Trophoblast cell (in vitro differentiated cells and primary cell): ENCODE measurements around the gene EGFL8.
"Not testable (repeated sequence)": the region's sequence is repeated elsewhere in the genome, so short reads cannot be mapped to it uniquely, and the experiment has no call there.

Experiments used
- DNase-seq, 2 donors: peaks; one replicate each; pipeline ENCODE4 v3.0.0-alpha.2; 2016
- H2AFZ ChIP-seq: 2 replicates; pipeline ENCODE4 v1.6.1; 2013; ENCODE audit warnings: low read length, moderate library complexity, mild to moderate bottlenecking; ENCODE audit not compliant: insufficient read depth, poor library complexity
- H2AK5ac ChIP-seq: 2 replicates; pipeline ENCODE4 v1.6.1; 2013; ENCODE audit warnings: mild to moderate bottlenecking, low read length
- H2BK120ac ChIP-seq: 2 replicates; pipeline ENCODE4 v1.6.1; 2013; ENCODE audit warnings: low read length, mild to moderate bottlenecking, moderate library complexity; ENCODE audit not compliant: insufficient read depth, poor library complexity
- H2BK12ac ChIP-seq: 2 replicates; pipeline ENCODE4 v1.6.1; 2013; ENCODE audit warnings: mild to moderate bottlenecking, low read length, moderate library complexity
- H2BK5ac ChIP-seq: 2 replicates; pipeline ENCODE4 v1.6.1; 2013; ENCODE audit warnings: low read length, low read depth, moderate library complexity, mild to moderate bottlenecking; ENCODE audit not compliant: poor library complexity
- H3K14ac ChIP-seq: 2 replicates; pipeline ENCODE4 v1.6.1; 2013; ENCODE audit warnings: mild to moderate bottlenecking, low read length
- H3K18ac ChIP-seq: 2 replicates; pipeline ENCODE4 v1.6.1; 2013; ENCODE audit warnings: mild to moderate bottlenecking, low read length
- H3K23ac ChIP-seq: 2 replicates; pipeline ENCODE4 v1.6.1; 2013; ENCODE audit warnings: low read length
- H3K27ac ChIP-seq: 2 replicates; pipeline ENCODE4 v1.5.1; 2013; ENCODE audit warnings: low read depth, mild to moderate bottlenecking, inconsistent platforms, low read length, moderate library complexity
- H3K27me3 ChIP-seq: 2 replicates; pipeline ENCODE4 v1.6.1; 2013; ENCODE audit warnings: inconsistent platforms, mild to moderate bottlenecking, low read length, moderate library complexity; ENCODE audit not compliant: insufficient read depth
- H3K36me3 ChIP-seq, 2 experiments: 1 replicate in 1 of 2; 2 replicates in 1 of 2; pipeline ENCODE4 v1.6.1; 2013; ENCODE audit warnings: low read length in 2 of 2, mild to moderate bottlenecking in 2 of 2, moderate library complexity in 1 of 2; ENCODE audit not compliant: insufficient read depth in 2 of 2, control insufficient read depth in 1 of 2
- H3K4ac ChIP-seq: 2 replicates; pipeline ENCODE4 v1.6.1; 2013; ENCODE audit warnings: low read depth, mild to moderate bottlenecking, low read length, moderate library complexity
- H3K4me1 ChIP-seq, 2 experiments: 1 replicate in 1 of 2; 2 replicates in 1 of 2; pipeline ENCODE4 v1.6.1; 2013; ENCODE audit warnings: low read length in 2 of 2, mild to moderate bottlenecking in 2 of 2, moderate library complexity in 1 of 2; ENCODE audit not compliant: insufficient read depth in 2 of 2, control insufficient read depth in 1 of 2
- H3K4me2 ChIP-seq: 2 replicates; pipeline ENCODE4 v1.6.1; 2013; ENCODE audit warnings: inconsistent platforms, mild to moderate bottlenecking, low read length, moderate library complexity
- H3K4me3 ChIP-seq: 2 replicates; pipeline ENCODE4 v1.5.1; 2013; ENCODE audit warnings: mild to moderate bottlenecking, low read depth, low read length, inconsistent platforms
- H3K79me1 ChIP-seq: one replicate; pipeline ENCODE4 v1.6.1; 2013; ENCODE audit warnings: low read length
- H3K79me2 ChIP-seq: 2 replicates; pipeline ENCODE4 v1.6.1; 2013; ENCODE audit warnings: low read length, mild to moderate bottlenecking; ENCODE audit not compliant: control insufficient read depth, insufficient read depth, poor library complexity
- H3K9ac ChIP-seq: 2 replicates; pipeline ENCODE4 v1.6.1; 2013; ENCODE audit warnings: mild to moderate bottlenecking, low read length
- H3K9me3 ChIP-seq: 2 replicates; pipeline ENCODE4 v1.6.1; 2013; ENCODE audit warnings: low read depth, mild to moderate bottlenecking, control low read depth, inconsistent platforms, low read length; ENCODE audit not compliant: insufficient read depth
- H4K12ac ChIP-seq: 2 replicates; pipeline ENCODE4 v1.6.1; 2013; ENCODE audit warnings: low read depth, mild to moderate bottlenecking, low read length, moderate library complexity
- H4K8ac ChIP-seq: 2 replicates; pipeline ENCODE4 v1.6.1; 2013; ENCODE audit warnings: low read depth, mild to moderate bottlenecking, low read length, moderate library complexity
- H4K91ac ChIP-seq: one replicate; pipeline ENCODE4 v1.6.1; 2013; ENCODE audit warnings: low read depth, mild to moderate bottlenecking, low read length, moderate library complexity
- WGBS: extraction: QIAGEN DNeasy Blood & Tissue Kit; methylation state at CpG from one replicate; pipeline ENCODE4 v1.1.7; 2013; ENCODE audit warnings: missing lambda C conversion rate; ENCODE audit not compliant: insufficient read length, insufficient coverage; ENCODE audit errors: extremely low coverage; 5-methylcytosine and 5-hydroxymethylcytosine counted together

Gene EGFL8

GRCh38 chr6:32186151-32186840 lies 21.9 kb downstream of the EGFL8 start:
- H3K79me2 ChIP-seq: peaks cover 11% of the 10 kb centered on the region
- H2BK12ac ChIP-seq, H3K14ac ChIP-seq, H3K23ac ChIP-seq, H2AFZ ChIP-seq, H3K18ac ChIP-seq, H3K27me3 ChIP-seq, H3K27ac ChIP-seq, H3K4me2 ChIP-seq, H4K12ac ChIP-seq, H4K8ac ChIP-seq, H2AK5ac ChIP-seq, H2BK5ac ChIP-seq, H3K4ac ChIP-seq, H3K9me3 ChIP-seq, H4K91ac ChIP-seq, H3K9ac ChIP-seq, H2BK120ac ChIP-seq, H3K4me3 ChIP-seq, DNase-seq: not testable (repeated sequence)
- peaks cover 3 to 19% of the 10 kb centered on the region in 2 experiments for H3K4me1 ChIP-seq
- H3K36me3 ChIP-seq: peaks cover 41 to 43% of the 10 kb centered on the region in 2 experiments
- WGBS: no CpG with 5 or more reads among the region's 10 CpGs
- peaks cover 11% of the 10 kb centered on the region for H3K79me1 ChIP-seq

DNA sequence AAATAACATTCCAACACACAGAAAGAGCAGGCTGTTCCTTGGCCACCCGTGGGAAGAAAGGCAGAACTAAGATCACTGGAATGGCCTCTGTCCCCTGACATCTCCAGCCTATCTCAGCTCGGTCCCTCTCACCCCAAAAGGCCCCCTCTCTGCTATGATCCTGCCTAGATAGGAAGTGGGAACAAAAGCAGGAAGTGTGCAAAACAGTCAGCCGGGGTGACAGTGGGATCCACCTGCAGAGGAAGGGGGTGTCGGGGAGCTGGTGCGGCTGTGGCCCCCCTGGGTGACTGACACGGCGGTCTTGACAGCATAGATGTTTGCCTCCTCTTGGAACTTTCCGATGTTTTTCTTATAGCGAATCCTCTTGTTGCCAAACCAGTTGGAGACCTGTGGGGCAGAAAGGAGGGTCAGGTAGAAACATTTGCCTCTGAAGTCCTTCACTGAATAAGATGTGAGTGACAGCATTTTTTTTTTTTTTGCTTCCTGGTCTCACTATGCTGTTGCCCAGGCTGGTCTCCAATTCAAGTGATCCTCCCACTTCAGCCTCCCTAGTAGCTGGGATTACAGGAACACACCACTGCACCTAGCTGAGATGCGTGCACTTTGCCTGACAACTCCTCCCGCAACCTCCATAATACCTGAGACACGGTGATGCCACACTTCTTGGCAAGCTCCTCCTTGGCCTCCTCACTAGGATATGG lies 22.8 kb downstream of the EGFL8 start:
- Histone ChIP-seq H3K9me3 (no peaks in the 10 kb centered on the region), H2BK120ac (no peak overlapping the region), H3K36me3 (peaks cover 37 to 38% of the 10 kb centered on the region in 2 experiments), H3K79me1 (peaks cover 11% of the 10 kb centered on the region), H3K27me3 (no peaks in the 10 kb centered on the region), H3K14ac (no peak overlapping the region), H3K4me3 (no peak overlapping the region), H2BK12ac (no peak overlapping the region), H4K12ac (no peak overlapping the region), H2BK5ac (no peak overlapping the region), H3K4me2 (no peak overlapping the region), H3K27ac (no peak overlapping the region), H2AK5ac (no peak overlapping the region), H4K8ac (no peak overlapping the region), H3K79me2 (peaks cover 11% of the 10 kb centered on the region), H3K4ac (no peak overlapping the region), H2AFZ (no peak overlapping the region), H3K4me1 (peaks cover 4 to 22% of the 10 kb centered on the region in 2 experiments), H3K23ac (no peak overlapping the region), H4K91ac (no peak overlapping the region), H3K18ac (no peak overlapping the region), H3K9ac (no peak overlapping the region)
- no peak for DNase-seq
- WGBS: no CpG with 5 or more reads among the region's 12 CpGs

DNA sequence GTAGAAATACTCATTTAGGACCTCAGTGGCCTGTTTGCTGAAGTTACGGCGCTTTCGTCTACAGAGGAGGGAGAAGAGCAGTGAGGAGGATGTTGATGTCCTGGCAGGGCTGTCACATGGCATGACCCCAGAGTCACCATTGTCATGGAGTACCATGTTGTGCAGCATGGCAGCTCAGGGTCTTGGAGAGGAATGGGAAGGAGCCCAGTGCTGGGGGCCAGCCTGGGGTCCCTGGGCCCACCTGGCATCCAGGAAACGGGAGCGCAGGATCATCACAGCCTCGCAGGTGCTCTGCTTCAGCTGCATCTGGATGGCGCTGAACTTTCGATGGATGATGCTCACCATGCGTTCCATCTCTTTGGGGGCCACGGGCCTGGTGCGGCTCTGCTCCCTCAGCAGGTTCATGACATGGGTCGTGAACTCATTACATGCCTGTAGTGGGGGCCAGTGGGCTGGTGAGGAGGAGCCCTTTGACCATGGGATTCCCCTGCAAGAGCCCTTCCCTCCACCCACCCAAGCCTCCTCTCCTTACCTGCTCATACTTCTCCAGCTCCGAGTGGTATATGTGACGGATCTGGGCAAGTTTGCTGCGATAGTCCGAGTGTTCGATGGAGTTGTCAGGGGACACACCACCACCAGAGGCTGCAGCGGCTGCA lies 23.5 kb downstream of the EGFL8 start:
- H3K4me2 ChIP-seq, H2AFZ ChIP-seq, H2BK120ac ChIP-seq, H3K27ac ChIP-seq, H3K18ac ChIP-seq, H3K4ac ChIP-seq, H3K23ac ChIP-seq, H4K91ac ChIP-seq, H2AK5ac ChIP-seq, H3K9me3 ChIP-seq, H2BK12ac ChIP-seq, H3K9ac ChIP-seq, H3K4me3 ChIP-seq, H2BK5ac ChIP-seq, H3K27me3 ChIP-seq, DNase-seq, H4K8ac ChIP-seq, H3K14ac ChIP-seq: not testable (repeated sequence)
- peaks cover 18% of the 10 kb centered on the region for H3K79me1 ChIP-seq
- peaks cover 11% of the 10 kb centered on the region for H3K79me2 ChIP-seq
- peaks cover 10 to 28% of the 10 kb centered on the region in 2 experiments for H3K4me1 ChIP-seq
- H4K12ac ChIP-seq: peak overlapping the region; percentile 10
- H3K36me3 ChIP-seq: peaks cover 31 to 32% of the 10 kb centered on the region in 2 experiments
- no CpG with 5 or more reads among the region's 18 CpGs for WGBS

- H3K27ac ChIP-seq: no peak overlapping the region
- no peaks in the 10 kb centered on the region for H3K9me3 ChIP-seq
- H3K27me3 ChIP-seq: no peaks in the 10 kb centered on the region
- H3K4ac ChIP-seq: peak overlapping the region; percentile 85
- peak overlapping the region; percentile 94 for H3K14ac ChIP-seq
- peak overlapping the region; percentile 86 for H3K4me2 ChIP-seq
- H3K36me3 ChIP-seq: peaks cover 24 to 26% of the 10 kb centered on the region in 2 experiments
- no peak overlapping the region for H3K23ac ChIP-seq
- peaks cover 10 to 28% of the 10 kb centered on the region in 2 experiments for H3K4me1 ChIP-seq
- H3K18ac ChIP-seq: no peak overlapping the region
- no peak overlapping the region for H4K8ac ChIP-seq
- peak overlapping the region; percentile 81 for H4K91ac ChIP-seq
- peak overlapping the region; percentile 6 for H4K12ac ChIP-seq
- H3K79me1 ChIP-seq: peaks cover 18% of the 10 kb centered on the region
- H2BK5ac ChIP-seq: no peak overlapping the region
- peaks cover 11% of the 10 kb centered on the region for H3K79me2 ChIP-seq
- H2AFZ ChIP-seq: no peak overlapping the region
- H2AK5ac ChIP-seq: no peak overlapping the region
- H2BK120ac ChIP-seq: no peak overlapping the region
- peak in 1 of 2 donors; percentile 48 for DNase-seq
- H3K4me3 ChIP-seq: no peak overlapping the region
- H3K9ac ChIP-seq: peak overlapping the region; percentile 62
- no CpG with 5 or more reads among the region's 13 CpGs for WGBS
- no peak overlapping the region for H2BK12ac ChIP-seq
Observed at GRCh38 chr6:32188381-32189068, 24.1 kb downstream of the EGFL8 start.
